ENCODE data around the gene ABHD11.
"Not testable (repeated sequence)": the region's sequence is repeated elsewhere in the genome, so short reads cannot be mapped to it uniquely, and the experiment has no call there.

The ABHD11 gene

GRCh38 chr7:73742753-73743641 lies 4.4 kb upstream of the ABHD11 start:
- DNase-seq: peak in 24 of 56 donors; percentile 4 to 74 (median 18)

DNA sequence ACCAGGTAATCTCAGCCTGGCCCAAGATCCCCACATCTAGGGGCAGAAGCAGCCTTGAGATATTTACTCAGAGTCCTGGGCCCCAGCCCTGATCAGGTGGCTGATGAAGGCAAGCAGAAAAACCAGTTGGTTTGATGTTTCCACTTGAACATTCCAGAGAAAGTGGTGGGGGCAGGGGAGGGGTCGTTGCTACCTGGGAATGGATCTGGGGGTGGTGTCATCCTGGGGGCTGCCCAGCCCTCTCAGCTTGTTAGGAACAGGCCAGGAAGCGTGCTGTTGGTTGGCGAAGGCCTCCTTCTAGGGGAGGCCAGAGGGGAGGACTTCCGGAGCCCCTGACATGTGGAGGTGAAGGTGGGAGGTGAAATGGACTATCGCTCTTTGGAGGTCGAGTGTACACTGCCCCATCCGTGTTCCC lies 3.7 kb upstream of the ABHD11 start:
- no peak for DNase-seq

DNA sequence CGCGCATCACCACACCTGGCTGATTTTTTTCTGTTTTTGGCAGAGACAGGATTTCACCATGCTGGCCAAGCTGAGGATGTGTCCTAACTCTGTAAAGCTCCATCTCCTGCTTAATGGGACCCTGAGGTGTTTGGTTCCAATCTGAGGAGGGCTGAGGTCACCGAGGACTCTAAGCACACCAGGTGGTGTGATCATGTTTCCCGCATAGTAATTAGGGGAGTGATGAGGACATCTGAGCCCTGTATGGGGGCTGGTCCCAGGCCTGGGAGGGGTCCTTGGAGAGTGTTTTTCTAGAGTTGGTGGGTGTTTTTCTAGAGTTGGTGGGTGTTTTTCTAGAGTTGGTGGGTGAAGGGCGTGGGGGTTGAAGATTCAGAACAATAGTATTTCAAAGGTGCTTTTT lies 3.0 kb upstream of the ABHD11 start:
- DNase-seq: no peak

- DNase-seq: no peak
These were observed 2.2 kb upstream of the ABHD11 start for GRCh38 chr7:73740771-73741170.

DNA sequence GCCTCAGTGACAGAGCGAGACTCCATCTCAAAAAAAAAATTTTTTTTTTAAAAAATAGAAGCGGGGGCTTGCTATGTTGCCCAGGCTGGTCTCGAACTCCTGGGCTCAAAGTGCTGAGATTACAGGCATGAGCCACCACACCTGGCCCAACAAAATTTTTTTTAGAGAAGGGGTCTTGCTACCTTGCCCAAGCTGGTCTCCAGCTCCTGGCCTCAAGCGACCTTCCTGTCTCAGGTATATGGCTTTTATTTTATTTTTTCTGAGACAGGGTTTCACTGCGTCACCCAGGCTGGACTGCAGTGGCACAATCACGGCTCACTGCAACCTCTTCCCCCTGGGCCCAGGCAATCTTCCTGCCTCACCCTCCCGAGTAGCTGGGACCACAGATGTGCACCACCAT lies 1.6 kb upstream of the ABHD11 start:
- DNase-seq: no peak

DNA sequence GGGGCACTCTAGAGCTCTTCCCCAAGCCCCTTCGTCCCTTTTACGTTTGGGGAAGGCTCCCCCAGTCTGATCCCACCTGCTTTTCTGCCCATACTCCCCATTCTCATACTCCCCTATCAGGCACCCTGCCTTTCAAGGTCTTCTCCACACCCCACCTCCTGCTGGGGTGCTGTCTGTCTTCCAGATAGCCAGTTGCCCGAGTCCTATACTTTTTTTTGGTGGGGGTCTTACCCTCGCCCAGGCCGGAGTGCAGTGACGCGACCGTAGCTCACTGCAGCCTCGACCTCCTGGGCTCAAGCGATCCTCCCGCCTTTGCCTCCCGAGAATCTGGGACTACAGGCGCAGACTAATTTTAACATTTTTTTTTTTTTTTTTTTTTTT lies 775 bp upstream of the ABHD11 start:
- peak in 2 of 56 donors; percentile 30 to 48 for DNase-seq

GRCh38 chr7:73738220-73738611 lies 386 bp downstream of the ABHD11 start:
- peak in 35 of 56 donors; percentile 9 to 69 (median 40) for DNase-seq

DNA sequence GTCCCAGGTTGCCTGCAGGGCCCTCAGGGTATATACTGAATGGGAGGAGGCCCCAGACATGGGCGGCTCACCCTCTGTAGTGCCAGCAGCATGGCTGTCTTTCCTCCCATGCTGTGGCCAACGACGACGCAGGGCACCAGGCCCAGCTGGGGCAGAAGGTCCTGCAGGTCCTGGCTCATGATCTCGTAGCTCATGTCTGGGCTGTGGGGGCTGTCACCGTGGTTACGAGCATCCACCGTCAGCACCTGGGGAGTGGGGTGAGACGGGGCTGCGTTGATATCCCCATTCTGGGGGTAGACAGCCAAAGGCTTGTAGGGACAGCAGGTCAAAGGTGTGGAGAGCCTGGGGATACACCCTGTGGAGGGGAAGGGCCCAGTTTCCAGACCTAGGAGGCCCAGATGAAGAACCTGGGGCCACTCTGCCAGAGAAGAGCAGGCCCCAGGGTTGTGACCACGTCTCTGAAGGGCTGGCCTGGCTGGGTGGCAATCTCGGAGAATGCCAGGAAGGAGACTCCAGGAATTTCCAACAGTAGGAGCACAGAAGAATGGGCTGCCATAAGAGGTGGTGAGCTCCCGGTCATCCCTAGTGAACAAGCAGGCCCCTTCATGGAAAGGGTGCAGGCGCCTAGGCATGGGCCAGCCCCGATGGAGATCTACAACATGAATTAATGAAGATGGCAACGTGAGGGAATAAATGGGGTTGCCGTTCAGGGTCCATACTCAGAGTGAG lies 947 bp downstream of the ABHD11 start:
- no peak for DNase-seq

DNA sequence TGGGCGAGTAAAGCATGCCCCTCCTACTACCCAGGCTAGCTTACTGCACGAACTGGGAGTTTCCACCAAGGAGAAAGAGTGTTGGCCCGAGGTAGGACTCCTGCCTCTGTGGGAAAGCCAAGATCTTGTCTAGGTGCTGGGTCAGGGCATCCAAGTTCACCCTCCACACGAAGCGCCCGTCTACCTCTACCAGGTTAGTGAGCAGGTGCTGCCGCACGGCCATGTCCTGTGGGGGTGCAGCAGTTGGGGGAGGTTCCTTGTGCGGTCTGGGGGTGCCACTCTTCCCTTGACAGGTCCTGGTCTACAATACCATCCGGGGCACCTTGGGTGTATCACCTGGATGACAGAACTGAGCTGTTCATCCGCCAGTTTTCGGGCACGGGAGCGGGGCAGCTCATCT lies 1.7 kb downstream of the ABHD11 start:
- no peak for DNase-seq

- DNase-seq: no peak
These were observed 3.1 kb downstream of the ABHD11 start for GRCh38 chr7:73735528-73735905.

DNA sequence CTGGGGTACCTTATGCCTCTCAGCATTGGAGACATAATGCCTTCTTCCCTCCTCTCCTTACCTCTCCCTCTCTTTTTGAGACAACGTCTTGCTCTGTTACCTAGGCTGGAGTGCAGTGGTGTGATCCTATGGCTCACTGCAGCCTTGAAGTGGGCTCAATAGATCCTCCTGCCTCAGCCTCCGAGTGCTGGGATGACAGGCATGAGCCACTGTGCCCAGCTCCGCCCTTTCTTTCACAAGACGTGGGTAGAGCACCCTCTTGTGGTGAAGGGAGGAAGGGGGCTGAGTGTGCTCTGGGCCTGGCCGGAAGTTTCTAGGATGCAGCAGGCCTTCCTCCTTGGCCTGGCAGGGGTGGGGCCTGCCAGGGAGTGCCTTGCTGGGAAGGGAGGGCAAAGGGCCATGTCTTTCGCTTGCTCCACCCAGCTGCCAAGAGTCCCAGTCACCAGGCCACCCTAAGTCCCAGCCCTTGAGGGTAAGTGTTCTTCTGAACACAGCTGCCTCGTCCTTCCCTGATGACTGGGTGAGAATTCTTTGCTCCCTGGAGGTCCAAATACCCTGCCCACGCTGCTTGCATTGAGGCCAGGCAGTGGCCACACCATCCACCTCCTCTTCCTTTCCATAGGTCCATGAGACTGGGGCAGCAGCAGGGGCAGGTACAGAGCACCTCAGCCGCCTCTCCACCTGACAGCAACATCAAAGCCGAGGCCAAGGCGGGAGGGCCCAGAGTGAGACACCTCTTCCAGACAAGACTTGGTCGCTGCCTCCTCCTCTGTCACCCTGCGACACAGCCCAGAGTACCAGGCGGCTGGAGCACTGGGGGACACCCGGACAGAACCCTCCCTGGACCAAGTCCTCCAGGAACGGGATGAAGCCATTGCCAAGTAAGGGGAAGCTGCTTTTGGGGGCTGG lies 3.7 kb downstream of the ABHD11 start:
- peak in 21 of 56 donors; percentile 7 to 56 (median 22) for DNase-seq

DNA sequence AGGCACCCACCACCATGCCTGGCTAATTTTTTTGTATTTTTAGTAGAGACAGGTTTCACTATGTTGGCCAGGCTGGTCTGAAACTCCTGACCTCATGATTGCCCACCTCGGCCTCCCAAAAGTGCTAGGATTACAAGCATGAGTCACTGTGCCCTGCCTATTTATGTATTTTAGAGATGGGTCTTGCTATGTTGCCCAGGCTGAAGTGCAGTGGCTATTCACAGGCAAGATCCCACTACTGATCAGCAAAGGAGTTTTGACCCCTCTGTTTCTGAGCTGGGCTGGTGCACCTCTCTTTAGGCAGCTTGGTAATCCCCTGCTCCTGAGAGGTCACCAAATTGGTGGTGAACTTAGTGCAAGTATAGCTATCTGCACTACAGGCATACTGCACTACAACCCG lies 6.2 kb downstream of the ABHD11 start:
- no peak for DNase-seq

DNA sequence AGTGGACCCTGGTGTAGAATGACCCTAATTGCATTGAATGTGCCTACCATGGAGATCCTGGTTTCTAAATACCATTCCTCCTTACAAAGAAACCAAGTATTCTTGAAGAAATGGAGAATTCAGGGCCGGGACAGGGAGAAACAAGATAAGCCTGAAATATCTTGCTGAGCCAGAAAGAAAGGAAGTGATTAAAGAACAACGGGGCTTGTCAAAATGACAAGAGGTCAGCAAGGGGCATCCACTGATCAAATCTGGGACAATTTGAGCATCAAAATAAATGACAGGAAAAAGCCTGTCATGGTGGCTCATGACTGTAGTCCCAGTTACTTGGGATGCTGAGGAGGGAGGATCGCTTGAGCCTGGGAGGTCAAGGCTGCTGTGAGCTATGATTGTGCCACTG lies 8.1 kb downstream of the ABHD11 start:
- no peak for DNase-seq

- DNase-seq: no peak
These were observed 10.1 kb downstream of the ABHD11 start for GRCh38 chr7:73728551-73728950.

GRCh38 chr7:73727952-73728351 lies 10.7 kb downstream of the ABHD11 start:
- no peak for DNase-seq

- no peak for DNase-seq
These were observed 12.5 kb downstream of the ABHD11 start for GRCh38 chr7:73726083-73726466.

DNA sequence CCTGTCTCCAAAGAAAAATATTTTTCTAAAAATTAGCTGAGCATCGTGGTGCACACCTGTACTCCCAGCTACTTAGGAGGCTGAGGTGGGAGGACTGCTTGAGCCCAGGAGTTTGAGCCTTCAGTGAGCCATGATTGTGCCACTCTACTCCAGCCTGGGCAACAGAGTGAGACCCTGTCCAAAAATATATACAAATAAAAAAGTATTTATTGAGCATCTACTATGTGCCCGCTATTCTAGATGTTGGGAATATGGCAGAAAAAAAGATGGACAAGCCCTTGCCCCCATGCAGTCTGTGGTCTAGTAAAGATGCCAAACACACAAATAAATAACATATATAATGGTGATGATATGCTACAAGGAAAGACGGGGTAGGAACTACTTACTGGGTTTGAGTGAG lies 14.8 kb downstream of the ABHD11 start:
- DNase-seq: no peak

GRCh38 chr7:73722785-73723184 lies 15.8 kb downstream of the ABHD11 start:
- DNase-seq: no peak

- not testable (repeated sequence) for DNase-seq
These were observed 16.4 kb downstream of the ABHD11 start for GRCh38 chr7:73722182-73722581.

DNA sequence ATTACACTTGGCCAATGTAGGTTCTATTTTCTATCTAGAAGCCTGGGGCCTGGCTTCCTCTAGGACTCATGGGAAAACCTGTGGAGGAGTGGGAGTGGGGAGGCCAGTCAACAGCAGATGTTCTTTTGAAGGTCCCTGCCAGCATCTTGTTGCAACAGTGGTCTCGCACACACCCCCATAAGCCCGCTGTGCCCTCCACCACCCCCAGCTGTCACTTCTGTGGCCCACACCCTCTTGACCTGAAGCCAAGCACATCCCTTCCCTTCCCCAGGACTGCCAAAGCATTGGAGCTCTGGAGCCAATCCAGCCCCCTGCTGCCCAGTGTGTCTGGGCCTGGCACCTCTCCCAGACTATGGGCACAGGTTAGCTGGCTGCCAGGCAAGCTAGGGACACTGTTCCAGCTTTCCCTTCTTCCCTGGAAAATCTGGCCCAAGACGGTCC lies 17.2 kb downstream of the ABHD11 start:
- DNase-seq: peak in 49 of 56 donors; percentile 6 to 82 (median 43)

- DNase-seq: not testable (repeated sequence)
These were observed 18.2 kb downstream of the ABHD11 start for GRCh38 chr7:73720443-73720842.

DNA sequence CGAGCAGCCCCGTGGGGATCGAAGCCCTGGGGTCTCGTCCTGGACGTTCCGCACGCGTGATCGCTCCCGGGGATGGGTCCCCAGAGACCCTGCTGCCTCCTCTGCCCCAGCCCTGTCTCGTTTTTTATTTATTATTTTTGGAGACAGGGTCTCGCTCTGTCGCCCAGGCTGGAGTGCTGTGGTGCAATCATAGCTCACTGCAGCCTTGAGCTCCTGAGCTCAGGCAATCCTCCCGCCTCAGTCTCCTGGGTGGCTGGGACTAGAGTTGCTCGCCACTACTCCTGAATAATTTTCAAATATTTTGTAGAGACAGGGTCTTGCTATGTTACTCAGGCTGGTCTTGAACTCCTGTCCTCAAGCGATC lies 18.8 kb downstream of the ABHD11 start:
- peak in 1 of 56 donors; percentile 18 for DNase-seq

Data from nucleus accumbens (tissue), 56 donors.